Mesenchymal stem cell (in vitro differentiated cells and primary cell): ENCODE measurements around the gene SLC34A1.

Experiments
- DNase-seq: peaks from one replicate; pipeline ENCODE4 v3.0.0-alpha.2; 2013
- H2AFZ ChIP-seq: one replicate; pipeline ENCODE4 v1.6.1; 2013; ENCODE audit warnings: low read depth, mild to moderate bottlenecking, control low read depth, inconsistent platforms, low read length, moderate library complexity
- H2AK5ac ChIP-seq: 2 replicates; pipeline ENCODE4 v1.6.1; 2013; ENCODE audit warnings: low read length, moderate library complexity, mild to moderate bottlenecking, inconsistent platforms; ENCODE audit not compliant: severe bottlenecking
- H2BK120ac ChIP-seq: one replicate; pipeline ENCODE4 v1.6.1; 2013; ENCODE audit warnings: low read depth, mild to moderate bottlenecking, inconsistent platforms, low read length, moderate library complexity
- H2BK12ac ChIP-seq, 2 experiments: one replicate each; pipeline ENCODE4 v1.6.1; 2013; ENCODE audit warnings: inconsistent platforms in 2 of 2, low read length in 2 of 2, mild to moderate bottlenecking in 2 of 2, moderate library complexity in 2 of 2, control low read depth in 1 of 2
- H2BK15ac ChIP-seq: one replicate; pipeline ENCODE4 v1.6.1; 2013; ENCODE audit warnings: mild to moderate bottlenecking, low read depth, inconsistent platforms; ENCODE audit not compliant: poor library complexity, severe bottlenecking
- H2BK5ac ChIP-seq: 2 replicates; pipeline ENCODE4 v1.6.1; 2013; ENCODE audit warnings: low read depth, mild to moderate bottlenecking, low read length, control low read depth, inconsistent platforms; ENCODE audit not compliant: poor library complexity, severe bottlenecking
- H3K14ac ChIP-seq, 2 experiments: one replicate each; pipeline ENCODE4 v1.6.1; 2013; ENCODE audit warnings: inconsistent platforms in 2 of 2, low read length in 2 of 2, control low read depth in 1 of 2, mild to moderate bottlenecking in 1 of 2, moderate library complexity in 1 of 2
- H3K18ac ChIP-seq, 2 experiments: one replicate each; pipeline ENCODE4 v1.6.1; 2013; ENCODE audit warnings: inconsistent platforms in 2 of 2, low read length in 2 of 2, control low read depth in 1 of 2, low read depth in 1 of 2, mild to moderate bottlenecking in 1 of 2
- H3K23ac ChIP-seq, 2 experiments: one replicate each; pipeline ENCODE4 v1.6.1; 2013; ENCODE audit warnings: inconsistent platforms in 2 of 2, low read length in 2 of 2, mild to moderate bottlenecking in 2 of 2, moderate library complexity in 2 of 2, control low read depth in 1 of 2
- H3K27ac ChIP-seq: 2 replicates; pipeline ENCODE4 v1.5.1; 2013; ENCODE audit warnings: mild to moderate bottlenecking, moderate library complexity, low read length, control low read depth, inconsistent platforms; ENCODE audit not compliant: poor library complexity, severe bottlenecking
- H3K27me3 ChIP-seq, 2 experiments: 2 replicates each; pipeline versions ENCODE4 v1.6.1 to v1.7.0; 2013; ENCODE audit warnings: low read length in 2 of 2, mild to moderate bottlenecking in 2 of 2, moderate library complexity in 2 of 2, control low read depth in 1 of 2, inconsistent platforms in 1 of 2; ENCODE audit not compliant: control insufficient read depth in 1 of 2, insufficient read depth in 1 of 2
- H3K36me3 ChIP-seq, 2 experiments: 2 replicates each; pipeline versions ENCODE4 v1.6.1 to v1.7.0; 2013; ENCODE audit warnings: low read length in 2 of 2, control low read depth in 1 of 2, inconsistent platforms in 1 of 2, low read depth in 1 of 2, mild to moderate bottlenecking in 1 of 2; ENCODE audit not compliant: insufficient read depth in 2 of 2, control insufficient read depth in 1 of 2
- H3K4ac ChIP-seq, 2 experiments: one replicate each; pipeline ENCODE4 v1.6.1; 2013; ENCODE audit warnings: inconsistent platforms in 2 of 2, low read length in 2 of 2, mild to moderate bottlenecking in 2 of 2, moderate library complexity in 2 of 2, control low read depth in 1 of 2, low read depth in 1 of 2
- H3K4me1 ChIP-seq: 2 replicates; pipeline ENCODE4 v1.6.1; 2013; ENCODE audit warnings: low read depth, low read length, control low read depth; ENCODE audit not compliant: control insufficient read depth, insufficient read depth
- H3K4me2 ChIP-seq: 2 replicates; pipeline ENCODE4 v1.6.1; 2013; ENCODE audit warnings: low read length, mild to moderate bottlenecking, inconsistent platforms; ENCODE audit not compliant: poor library complexity, severe bottlenecking
- H3K4me3 ChIP-seq, 2 experiments: 2 replicates each; pipeline versions ENCODE4 v1.5.1 to v1.7.0; 2013; ENCODE audit warnings: low read length in 2 of 2, mild to moderate bottlenecking in 2 of 2, control low read depth in 1 of 2, low read depth in 1 of 2; ENCODE audit not compliant: insufficient read depth in 1 of 2
- H3K79me1 ChIP-seq: replicated peaks from 2 replicates; pipeline ENCODE4 v1.6.1; 2013; ENCODE audit warnings: mild to moderate bottlenecking, control low read depth, low read length, inconsistent platforms; ENCODE audit not compliant: poor library complexity, severe bottlenecking
- H3K9ac ChIP-seq: 2 replicates; pipeline ENCODE4 v1.7.0; 2013; ENCODE audit warnings: mild to moderate bottlenecking, low read length, moderate library complexity
- H3K9me3 ChIP-seq: 2 replicates; pipeline ENCODE4 v1.7.0; 2013; ENCODE audit warnings: mild to moderate bottlenecking, low read length; ENCODE audit not compliant: control insufficient read depth
- H4K8ac ChIP-seq: one replicate; pipeline ENCODE4 v1.6.1; 2013; ENCODE audit warnings: inconsistent platforms, mild to moderate bottlenecking, low read length, moderate library complexity
- H4K91ac ChIP-seq: one replicate; pipeline ENCODE4 v1.6.1; 2013; ENCODE audit warnings: mild to moderate bottlenecking, low read length, inconsistent platforms
- WGBS: methylation state at CpG from one replicate; pipeline ENCODE4 v1.1.7; 2013; ENCODE audit warnings: mixed read lengths; 5-methylcytosine and 5-hydroxymethylcytosine counted together

The SLC34A1 gene

DNA sequence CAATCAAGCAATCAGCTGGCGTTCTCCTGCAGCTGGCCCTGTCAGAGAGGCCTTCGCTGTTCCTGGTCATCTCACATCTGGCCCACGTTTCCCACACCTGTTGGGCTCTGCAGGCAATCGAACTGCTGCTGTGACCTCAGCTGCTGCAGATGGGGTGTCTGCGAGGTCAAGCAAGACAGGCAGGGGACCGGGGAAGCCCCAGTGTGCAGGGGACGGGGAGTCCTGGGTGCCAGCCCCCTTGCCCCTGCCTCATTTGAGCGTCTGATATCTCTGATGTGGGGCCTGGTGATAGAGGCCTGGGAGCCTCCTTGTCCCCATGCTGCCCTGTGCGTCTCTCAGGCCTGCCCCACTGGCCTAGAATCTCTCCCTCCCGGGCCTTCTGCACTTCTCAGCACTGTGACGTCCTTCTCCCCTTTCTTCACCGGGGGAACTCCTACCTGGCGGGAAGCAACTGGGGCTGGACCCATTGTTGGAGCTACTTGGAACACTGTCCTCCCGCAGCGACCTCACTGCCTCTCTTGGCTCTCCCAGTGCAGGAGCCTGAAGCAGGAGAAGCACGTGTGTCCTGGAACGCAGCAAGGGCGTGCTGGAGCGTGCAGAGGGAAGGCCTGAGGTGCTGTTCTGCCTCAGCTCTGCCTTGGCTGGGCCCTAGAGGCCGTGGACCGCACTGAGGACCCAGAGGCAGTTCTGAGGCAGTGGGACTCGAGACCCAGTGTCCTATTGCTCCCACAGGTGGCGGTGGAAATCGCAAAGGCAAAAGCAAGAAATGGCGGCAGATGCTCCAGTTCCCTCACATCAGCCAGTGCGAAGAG, 46.1 kb downstream of the SLC34A1 start:
- WGBS, result 92% methylated on average over 25 of the region's 26 CpGs
- no peak for DNase-seq
- no peaks in the 10 kb centered on the region for H3K9me3 ChIP-seq
- H3K79me1 ChIP-seq, result peaks cover 39% of the 10 kb centered on the region
- H3K27ac ChIP-seq, result no peak overlapping the region
- no peak overlapping the region for H3K9ac ChIP-seq
- no peak overlapping the region for H4K8ac ChIP-seq
- H3K36me3 ChIP-seq, result peaks cover 41 to 57% of the 10 kb centered on the region in 2 experiments
- H3K4ac ChIP-seq, result no peak overlapping the region
- no peak overlapping the region for H3K4me3 ChIP-seq
- no peak overlapping the region for H4K91ac ChIP-seq
- no peak overlapping the region for H3K4me2 ChIP-seq
- peaks cover 23% of the 10 kb centered on the region for H3K4me1 ChIP-seq
- H2AK5ac ChIP-seq, result no peak overlapping the region
- no peak overlapping the region for H3K23ac ChIP-seq
- no peak overlapping the region for H3K14ac ChIP-seq
- H2BK15ac ChIP-seq, result no peak overlapping the region
- no peak overlapping the region for H2BK120ac ChIP-seq
- no peak overlapping the region for H3K18ac ChIP-seq
- H2BK12ac ChIP-seq, result no peak overlapping the region
- H2BK5ac ChIP-seq, result no peak overlapping the region
- H3K27me3 ChIP-seq, result no peaks in the 10 kb centered on the region
- H2AFZ ChIP-seq, result no peak overlapping the region

DNA sequence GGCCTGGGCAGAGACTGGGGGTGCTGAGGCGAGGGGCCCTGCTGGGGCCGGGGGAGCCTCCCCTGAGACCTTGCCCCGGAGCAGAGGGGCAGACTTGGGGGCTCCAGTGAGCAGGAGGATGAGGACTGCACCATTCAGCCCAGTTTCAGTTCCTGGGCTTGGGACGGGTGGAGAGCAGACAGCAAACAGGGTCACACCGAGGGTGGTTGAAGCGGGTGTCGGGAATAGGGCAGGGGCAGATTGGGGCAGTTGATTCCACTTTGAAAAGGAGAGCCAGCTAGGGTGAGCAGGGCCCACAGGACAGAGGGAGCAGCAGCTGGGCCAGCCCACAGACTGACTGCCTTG, 46.7 kb downstream of the SLC34A1 start:
- Histone ChIP-seq H3K4ac (no peak overlapping the region), H3K79me1 (peaks cover 39% of the 10 kb centered on the region), H2BK120ac (no peak overlapping the region), H2BK15ac (no peak overlapping the region), H3K23ac (no peak overlapping the region), H3K14ac (no peak overlapping the region), H3K27ac (no peak overlapping the region), H3K18ac (no peak overlapping the region), H3K9ac (no peak overlapping the region), H3K9me3 (no peaks in the 10 kb centered on the region), H3K36me3 (peaks cover 47 to 62% of the 10 kb centered on the region in 2 experiments), H3K4me3 (no peak overlapping the region), H3K4me1 (peaks cover 19% of the 10 kb centered on the region), H3K4me2 (no peak overlapping the region), H2BK5ac (no peak overlapping the region), H2AK5ac (no peak overlapping the region), H2BK12ac (no peak overlapping the region), H2AFZ (no peak overlapping the region), H4K91ac (no peak overlapping the region), H3K27me3 (no peaks in the 10 kb centered on the region), H4K8ac (no peak overlapping the region)
- no peak for DNase-seq
- WGBS, result 97% methylated on average over 7 of the region's 7 CpGs

DNA sequence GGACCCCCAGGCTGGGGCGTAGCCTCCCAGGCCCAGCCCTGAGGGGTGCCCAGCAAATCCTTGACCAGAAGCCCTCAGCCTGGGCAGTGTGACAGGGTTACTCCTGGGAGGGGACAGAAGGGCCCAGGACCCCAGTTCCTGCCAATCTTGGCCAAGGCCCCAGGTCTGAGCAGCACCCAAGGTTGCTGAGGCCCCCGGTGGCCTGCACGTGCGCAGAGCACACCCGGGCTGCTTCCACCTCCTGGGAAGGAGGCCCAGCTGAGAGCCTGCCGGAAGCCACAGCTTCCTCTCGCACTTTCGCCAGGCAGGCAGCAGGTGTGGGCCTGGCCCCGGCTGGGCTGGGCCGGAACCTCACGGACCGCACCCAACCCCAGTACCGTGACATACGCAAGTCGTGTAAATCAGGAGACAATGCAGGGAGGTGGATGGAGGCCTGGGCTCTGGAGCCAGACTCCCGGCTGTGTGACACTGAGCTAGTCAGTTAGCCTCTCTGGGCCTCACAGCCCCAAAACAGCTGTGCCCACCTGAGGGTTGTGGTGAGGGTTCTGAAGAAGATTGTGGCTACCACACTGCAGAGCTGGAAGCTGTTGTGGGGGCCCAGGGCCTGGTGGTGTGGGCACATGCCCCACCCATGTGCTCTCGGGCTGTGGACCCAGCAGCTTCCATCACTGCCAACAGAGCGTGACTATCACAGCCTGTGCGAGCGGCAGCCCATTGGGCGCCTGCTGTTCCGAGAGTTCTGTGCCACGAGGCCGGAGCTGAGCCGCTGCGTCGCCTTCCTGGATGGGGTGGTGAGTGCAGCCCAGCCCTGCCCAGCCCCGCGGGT, 47.3 kb downstream of the SLC34A1 start:
- no peak overlapping the region for H2BK5ac ChIP-seq
- no peak overlapping the region for H3K14ac ChIP-seq
- 94% methylated on average over 29 of the region's 29 CpGs for WGBS
- H3K27ac ChIP-seq, result no peak overlapping the region
- H2AFZ ChIP-seq, result no peak overlapping the region
- no peak overlapping the region for H2BK15ac ChIP-seq
- peaks cover 39% of the 10 kb centered on the region for H3K79me1 ChIP-seq
- H3K9ac ChIP-seq, result no peak overlapping the region
- no peak overlapping the region for H2BK120ac ChIP-seq
- H4K91ac ChIP-seq, result no peak overlapping the region
- H3K4me3 ChIP-seq, result no peak overlapping the region
- no peaks in the 10 kb centered on the region for H3K9me3 ChIP-seq
- H2BK12ac ChIP-seq, result no peak overlapping the region
- no peak overlapping the region for H2AK5ac ChIP-seq
- H3K23ac ChIP-seq, result no peak overlapping the region
- no peaks in the 10 kb centered on the region for H3K27me3 ChIP-seq
- H4K8ac ChIP-seq, result no peak overlapping the region
- no peak overlapping the region for H3K4me2 ChIP-seq
- H3K36me3 ChIP-seq, result peaks cover 50 to 68% of the 10 kb centered on the region in 2 experiments
- no peak overlapping the region for H3K18ac ChIP-seq
- peaks cover 19% of the 10 kb centered on the region for H3K4me1 ChIP-seq
- no peak for DNase-seq
- H3K4ac ChIP-seq, result peak overlapping the region in 1 of 2 experiments; percentile 13

DNA sequence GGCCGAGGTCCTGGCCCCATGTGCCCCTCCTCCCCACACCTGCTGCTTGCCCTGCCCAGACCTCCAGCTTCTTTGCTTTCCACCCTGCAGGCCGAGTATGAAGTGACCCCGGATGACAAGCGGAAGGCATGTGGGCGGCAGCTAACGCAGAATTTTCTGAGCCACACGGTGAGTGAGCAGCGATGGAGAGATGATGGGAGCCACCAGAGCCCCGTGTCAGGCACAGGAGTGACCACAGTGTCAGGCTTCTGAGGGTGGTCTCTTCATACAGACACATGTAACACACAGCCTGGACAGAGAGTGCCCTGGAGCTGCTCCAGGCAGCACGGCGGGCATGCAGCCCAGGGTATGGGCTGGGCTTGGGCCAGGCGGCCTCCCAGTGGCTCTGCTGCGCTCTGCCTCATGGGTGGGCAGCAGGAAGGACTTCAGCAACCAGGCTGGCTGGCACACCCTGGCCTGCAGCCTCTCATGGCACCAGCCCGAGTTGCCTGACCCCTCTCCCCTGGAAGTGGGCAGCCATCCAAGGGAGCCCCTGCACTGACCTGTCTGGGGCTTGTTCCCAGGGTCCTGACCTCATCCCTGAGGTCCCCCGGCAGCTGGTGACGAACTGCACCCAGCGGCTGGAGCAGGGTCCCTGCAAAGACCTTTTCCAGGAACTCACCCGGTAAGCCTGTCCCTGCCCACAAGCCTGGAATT, 48.1 kb downstream of the SLC34A1 start:
- H3K4me3 ChIP-seq, result no peak overlapping the region
- no peak overlapping the region for H3K4me2 ChIP-seq
- no peak overlapping the region for H3K9ac ChIP-seq
- 93% methylated on average over 18 of the region's 18 CpGs for WGBS
- H4K8ac ChIP-seq, result no peak overlapping the region
- no peaks in the 10 kb centered on the region for H3K9me3 ChIP-seq
- no peak overlapping the region for H2AK5ac ChIP-seq
- peaks cover 36% of the 10 kb centered on the region for H3K79me1 ChIP-seq
- DNase-seq, result no peak
- no peak overlapping the region for H3K23ac ChIP-seq
- H2BK15ac ChIP-seq, result no peak overlapping the region
- no peak overlapping the region for H2BK12ac ChIP-seq
- no peak overlapping the region for H3K27ac ChIP-seq
- H3K36me3 ChIP-seq, result peaks cover 55 to 72% of the 10 kb centered on the region in 2 experiments
- H4K91ac ChIP-seq, result no peak overlapping the region
- no peak overlapping the region for H2AFZ ChIP-seq
- H3K4me1 ChIP-seq, result peaks cover 16% of the 10 kb centered on the region
- H3K4ac ChIP-seq, result no peak overlapping the region
- no peaks in the 10 kb centered on the region for H3K27me3 ChIP-seq
- no peak overlapping the region for H2BK5ac ChIP-seq
- no peak overlapping the region for H3K14ac ChIP-seq
- no peak overlapping the region for H2BK120ac ChIP-seq
- H3K18ac ChIP-seq, result no peak overlapping the region
